Neural cell (in vitro differentiated cells): Measurements from ENCODE around the gene PRDM15.

ENCODE experiments used
- EP300 ChIP-seq: fragments of 450-650 bp; conservative IDR thresholded peaks from 2 replicates; pipeline ENCODE4 v1.6.1; 2014; ENCODE audit warnings: antibody characterized with exemption, mild to moderate bottlenecking, moderate library complexity; ENCODE audit not compliant: poor library complexity, severe bottlenecking
- EZH2 ChIP-seq: fragments of 200-600, 300-800 bp; shearing (Covaris generic), sonication (generic); IDR thresholded peaks from 2 replicates; pipeline ENCODE4 v1.6.1; 2014; ENCODE audit warnings: antibody characterized with exemption, low read length, borderline replicate concordance, mild to moderate bottlenecking; ENCODE audit not compliant: insufficient read depth, poor library complexity, severe bottlenecking
- TF ChIP-seq, protein P1 (sequence below): fragments of 450-650 bp; IDR thresholded peaks from 2 replicates; pipeline ENCODE4 v1.5.1; 2014; ENCODE audit warnings: antibody characterized with exemption, mild to moderate bottlenecking, moderate library complexity; ENCODE audit not compliant: poor library complexity, severe bottlenecking
- TF ChIP-seq, protein P2 (sequence below): IDR thresholded peaks from 2 replicates; pipeline ENCODE4 v1.6.1; 2012; ENCODE audit warnings: borderline replicate concordance

DNA sequence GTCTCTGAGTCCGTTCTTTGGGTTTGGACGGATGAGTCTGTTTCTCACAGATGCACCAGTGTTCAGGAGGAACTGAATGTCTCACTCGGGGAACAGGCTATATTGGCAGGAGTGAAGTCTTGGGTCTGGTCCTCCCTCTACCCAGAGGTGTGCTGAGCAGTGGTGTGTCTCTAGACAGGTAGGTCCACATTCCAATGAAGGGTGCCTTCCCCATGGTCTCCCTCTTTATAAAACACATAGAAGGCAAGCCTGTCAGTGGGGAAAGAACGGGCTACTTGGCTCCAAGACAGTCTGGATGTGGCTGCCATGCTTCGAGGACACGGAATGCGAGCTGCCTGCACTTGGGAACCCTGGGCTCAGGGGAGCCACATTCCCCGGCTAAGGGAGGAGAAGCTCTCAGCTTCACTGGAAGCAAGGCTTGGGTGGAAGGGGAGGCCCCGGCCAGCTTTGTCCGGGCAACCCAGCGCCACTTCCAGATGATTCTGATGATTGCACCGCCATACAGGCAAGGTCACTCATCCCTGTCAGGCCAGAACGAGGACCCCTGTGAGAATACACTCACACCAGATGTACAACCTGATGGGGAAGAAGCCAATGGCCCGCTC is 82.6 kb downstream of the PRDM15 start:
- TF ChIP-seq, protein P1, sequence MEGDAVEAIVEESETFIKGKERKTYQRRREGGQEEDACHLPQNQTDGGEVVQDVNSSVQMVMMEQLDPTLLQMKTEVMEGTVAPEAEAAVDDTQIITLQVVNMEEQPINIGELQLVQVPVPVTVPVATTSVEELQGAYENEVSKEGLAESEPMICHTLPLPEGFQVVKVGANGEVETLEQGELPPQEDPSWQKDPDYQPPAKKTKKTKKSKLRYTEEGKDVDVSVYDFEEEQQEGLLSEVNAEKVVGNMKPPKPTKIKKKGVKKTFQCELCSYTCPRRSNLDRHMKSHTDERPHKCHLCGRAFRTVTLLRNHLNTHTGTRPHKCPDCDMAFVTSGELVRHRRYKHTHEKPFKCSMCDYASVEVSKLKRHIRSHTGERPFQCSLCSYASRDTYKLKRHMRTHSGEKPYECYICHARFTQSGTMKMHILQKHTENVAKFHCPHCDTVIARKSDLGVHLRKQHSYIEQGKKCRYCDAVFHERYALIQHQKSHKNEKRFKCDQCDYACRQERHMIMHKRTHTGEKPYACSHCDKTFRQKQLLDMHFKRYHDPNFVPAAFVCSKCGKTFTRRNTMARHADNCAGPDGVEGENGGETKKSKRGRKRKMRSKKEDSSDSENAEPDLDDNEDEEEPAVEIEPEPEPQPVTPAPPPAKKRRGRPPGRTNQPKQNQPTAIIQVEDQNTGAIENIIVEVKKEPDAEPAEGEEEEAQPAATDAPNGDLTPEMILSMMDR = no peak
- no peak for TF ChIP-seq EZH2
- TF ChIP-seq, protein P2, sequence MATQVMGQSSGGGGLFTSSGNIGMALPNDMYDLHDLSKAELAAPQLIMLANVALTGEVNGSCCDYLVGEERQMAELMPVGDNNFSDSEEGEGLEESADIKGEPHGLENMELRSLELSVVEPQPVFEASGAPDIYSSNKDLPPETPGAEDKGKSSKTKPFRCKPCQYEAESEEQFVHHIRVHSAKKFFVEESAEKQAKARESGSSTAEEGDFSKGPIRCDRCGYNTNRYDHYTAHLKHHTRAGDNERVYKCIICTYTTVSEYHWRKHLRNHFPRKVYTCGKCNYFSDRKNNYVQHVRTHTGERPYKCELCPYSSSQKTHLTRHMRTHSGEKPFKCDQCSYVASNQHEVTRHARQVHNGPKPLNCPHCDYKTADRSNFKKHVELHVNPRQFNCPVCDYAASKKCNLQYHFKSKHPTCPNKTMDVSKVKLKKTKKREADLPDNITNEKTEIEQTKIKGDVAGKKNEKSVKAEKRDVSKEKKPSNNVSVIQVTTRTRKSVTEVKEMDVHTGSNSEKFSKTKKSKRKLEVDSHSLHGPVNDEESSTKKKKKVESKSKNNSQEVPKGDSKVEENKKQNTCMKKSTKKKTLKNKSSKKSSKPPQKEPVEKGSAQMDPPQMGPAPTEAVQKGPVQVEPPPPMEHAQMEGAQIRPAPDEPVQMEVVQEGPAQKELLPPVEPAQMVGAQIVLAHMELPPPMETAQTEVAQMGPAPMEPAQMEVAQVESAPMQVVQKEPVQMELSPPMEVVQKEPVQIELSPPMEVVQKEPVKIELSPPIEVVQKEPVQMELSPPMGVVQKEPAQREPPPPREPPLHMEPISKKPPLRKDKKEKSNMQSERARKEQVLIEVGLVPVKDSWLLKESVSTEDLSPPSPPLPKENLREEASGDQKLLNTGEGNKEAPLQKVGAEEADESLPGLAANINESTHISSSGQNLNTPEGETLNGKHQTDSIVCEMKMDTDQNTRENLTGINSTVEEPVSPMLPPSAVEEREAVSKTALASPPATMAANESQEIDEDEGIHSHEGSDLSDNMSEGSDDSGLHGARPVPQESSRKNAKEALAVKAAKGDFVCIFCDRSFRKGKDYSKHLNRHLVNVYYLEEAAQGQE = no peak
- no peak for TF ChIP-seq EP300
